OCI-LY3 (cell line): ENCODE data around the gene ST3GAL5.

Experiments used
- EZH2phosphoT487 ChIP-seq: fragments of 200-600 bp; shearing (Covaris generic); IDR thresholded peaks from 2 replicates; pipeline ENCODE4 v1.6.1; 2018; ENCODE audit warnings: antibody characterized with exemption, mixed run types, low read depth
- TF ChIP-seq, protein P1 (sequence below): fragments of 200-600, 300-600 bp; sonication (generic); IDR thresholded peaks from 2 replicates; pipeline ENCODE4 v1.5.1; 2014; ENCODE audit warnings: antibody characterized with exemption, low read length, low read depth

DNA sequence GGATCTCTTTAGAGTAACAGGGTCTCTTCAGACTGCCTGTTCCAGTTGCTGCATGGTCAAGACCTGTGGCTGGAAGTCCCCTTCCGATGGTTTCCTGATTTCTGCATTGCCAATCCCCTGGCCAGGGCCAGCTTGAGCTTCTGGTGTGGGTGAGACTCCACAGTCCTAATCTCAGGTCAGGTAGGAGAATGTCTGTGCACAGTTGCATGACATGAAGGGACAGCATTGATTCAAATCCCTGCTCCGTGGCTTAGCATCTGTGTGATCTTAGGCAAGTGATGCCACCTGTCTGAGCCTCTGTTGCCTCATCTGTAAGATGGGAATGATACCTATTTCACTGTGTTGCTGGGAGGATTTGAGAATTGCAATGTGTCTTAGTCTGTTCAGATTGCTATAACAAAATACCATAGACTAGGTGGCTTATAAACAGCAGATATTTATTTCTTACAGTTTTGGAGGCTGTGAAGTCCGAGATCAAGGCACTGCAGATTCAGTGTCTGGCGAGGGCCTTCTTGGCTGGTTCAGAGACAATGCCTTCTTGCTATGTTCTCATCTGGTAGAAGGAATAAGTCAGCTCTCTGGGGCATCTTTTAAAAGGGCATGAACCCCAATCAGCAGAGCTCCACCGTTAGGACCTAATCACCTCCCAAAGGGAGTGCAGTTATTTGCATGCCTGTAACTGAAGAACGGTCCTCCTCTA is 68.8 kb downstream of the ST3GAL5 start:
- TF ChIP-seq, protein P1, sequence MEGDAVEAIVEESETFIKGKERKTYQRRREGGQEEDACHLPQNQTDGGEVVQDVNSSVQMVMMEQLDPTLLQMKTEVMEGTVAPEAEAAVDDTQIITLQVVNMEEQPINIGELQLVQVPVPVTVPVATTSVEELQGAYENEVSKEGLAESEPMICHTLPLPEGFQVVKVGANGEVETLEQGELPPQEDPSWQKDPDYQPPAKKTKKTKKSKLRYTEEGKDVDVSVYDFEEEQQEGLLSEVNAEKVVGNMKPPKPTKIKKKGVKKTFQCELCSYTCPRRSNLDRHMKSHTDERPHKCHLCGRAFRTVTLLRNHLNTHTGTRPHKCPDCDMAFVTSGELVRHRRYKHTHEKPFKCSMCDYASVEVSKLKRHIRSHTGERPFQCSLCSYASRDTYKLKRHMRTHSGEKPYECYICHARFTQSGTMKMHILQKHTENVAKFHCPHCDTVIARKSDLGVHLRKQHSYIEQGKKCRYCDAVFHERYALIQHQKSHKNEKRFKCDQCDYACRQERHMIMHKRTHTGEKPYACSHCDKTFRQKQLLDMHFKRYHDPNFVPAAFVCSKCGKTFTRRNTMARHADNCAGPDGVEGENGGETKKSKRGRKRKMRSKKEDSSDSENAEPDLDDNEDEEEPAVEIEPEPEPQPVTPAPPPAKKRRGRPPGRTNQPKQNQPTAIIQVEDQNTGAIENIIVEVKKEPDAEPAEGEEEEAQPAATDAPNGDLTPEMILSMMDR = no peak
- no peak for TF ChIP-seq EZH2phosphoT487
